A204.1 (cell line): ENCODE data around the gene ACADSB.

Source experiments
- FAIRE-seq: peaks from 2 replicates; lab custom pipeline; 2012; peaks lifted over from hg19 to GRCh38; lab: Jason Lieb, UNC

The ACADSB gene

GRCh38 chr10:123008355-123009104 is at the start of gene ACADSB, which contains the start of gene IKZF5:
TSS of gene ACADSB (plus strand) at chr10:123009006. CDS start at chr10:123009030, 24 bp downstream.
TSS of gene IKZF5 (minus strand) at chr10:123008795. CDS start at chr10:122998625, 10,170 bp downstream.
- FAIRE-seq: peak; percentile 90

- FAIRE-seq: no peak
These were observed 46.4 kb upstream of the ACADSB start for GRCh38 chr10:122962405-122962804.

- no peak for FAIRE-seq
These were observed 41.9 kb upstream of the ACADSB start for GRCh38 chr10:122966879-122967278.

- no peak for FAIRE-seq
These were observed 40.1 kb upstream of the ACADSB start for GRCh38 chr10:122968698-122969097.

- no peak for FAIRE-seq
These were observed 34.8 kb upstream of the ACADSB start for GRCh38 chr10:122974023-122974422.

GRCh38 chr10:122974543-122975064 is 34.2 kb upstream of the ACADSB start:
- no peak for FAIRE-seq

GRCh38 chr10:122980209-122981065 is 28.4 kb upstream of the ACADSB start, which contains the start of gene PSTK:
TSS of gene PSTK (plus strand) at chr10:122980401. CDS start at chr10:122980480, 79 bp downstream.
- FAIRE-seq: no peak

GRCh38 chr10:122981066-122981464 is 27.7 kb upstream of the ACADSB start:
- no peak for FAIRE-seq

GRCh38 chr10:122983898-122984297 is 24.9 kb upstream of the ACADSB start:
- FAIRE-seq: no peak

GRCh38 chr10:122984708-122985107 is 24.1 kb upstream of the ACADSB start:
- no peak for FAIRE-seq

GRCh38 chr10:122986335-122986734 is 22.5 kb upstream of the ACADSB start:
- no peak for FAIRE-seq

GRCh38 chr10:122988501-122988900 is 20.3 kb upstream of the ACADSB start:
- FAIRE-seq: no peak

GRCh38 chr10:122990278-122990677 is 18.5 kb upstream of the ACADSB start:
- FAIRE-seq: no peak

GRCh38 chr10:122992031-122992585 is 16.7 kb upstream of the ACADSB start:
- peak; percentile 68 for FAIRE-seq

- no peak for FAIRE-seq
These were observed 14.9 kb upstream of the ACADSB start for GRCh38 chr10:122993797-122994336.

GRCh38 chr10:122995936-122996335 is 12.9 kb upstream of the ACADSB start:
- no peak for FAIRE-seq

GRCh38 chr10:122997864-122998263 is 10.9 kb upstream of the ACADSB start:
- FAIRE-seq: no peak

GRCh38 chr10:122998360-122998917 is 10.4 kb upstream of the ACADSB start:
- no peak for FAIRE-seq

GRCh38 chr10:122998934-122999333 is 9.9 kb upstream of the ACADSB start:
- FAIRE-seq: no peak

GRCh38 chr10:122999347-122999746 is 9.5 kb upstream of the ACADSB start:
- no peak for FAIRE-seq

GRCh38 chr10:123000155-123000554 is 8.7 kb upstream of the ACADSB start:
- no peak for FAIRE-seq

GRCh38 chr10:123001370-123001769 is 7.4 kb upstream of the ACADSB start:
- no peak for FAIRE-seq
